Stimulated activated CD8-positive, alpha-beta memory T cell treated with anti-CD3 and anti-CD28 coated beads, Interleukin-12 subunit alpha, Interleukin-12 subunit beta, amount 100 ng/mL, for 1 hour (primary cell): ENCODE measurements around the gene CA10.

Experiments
- DNase-seq: peaks from one replicate; pipeline ENCODE4 v3.0.0-alpha.2; 2020; ENCODE audit warnings: low read depth

Gene CA10

DNA sequence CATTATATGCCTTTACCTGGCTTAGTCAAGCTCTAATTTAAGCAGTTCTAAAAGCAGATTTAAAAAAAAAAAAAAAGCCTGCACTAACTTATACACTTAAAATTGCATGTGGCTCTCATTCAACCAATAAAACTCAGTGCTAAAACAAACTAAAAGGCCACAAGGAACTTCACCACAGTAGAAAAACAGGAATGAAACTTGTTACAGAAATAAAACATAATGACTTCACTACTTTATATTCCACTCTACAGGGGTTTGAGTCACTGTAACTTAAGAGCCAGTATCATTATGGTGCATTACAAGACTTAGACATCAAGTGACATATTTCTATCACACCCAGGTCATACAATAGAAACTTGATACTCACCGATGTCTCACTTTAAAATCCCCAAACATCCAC lies 11.1 kb downstream of the CA10 start:
- DNase-seq: no peak

DNA sequence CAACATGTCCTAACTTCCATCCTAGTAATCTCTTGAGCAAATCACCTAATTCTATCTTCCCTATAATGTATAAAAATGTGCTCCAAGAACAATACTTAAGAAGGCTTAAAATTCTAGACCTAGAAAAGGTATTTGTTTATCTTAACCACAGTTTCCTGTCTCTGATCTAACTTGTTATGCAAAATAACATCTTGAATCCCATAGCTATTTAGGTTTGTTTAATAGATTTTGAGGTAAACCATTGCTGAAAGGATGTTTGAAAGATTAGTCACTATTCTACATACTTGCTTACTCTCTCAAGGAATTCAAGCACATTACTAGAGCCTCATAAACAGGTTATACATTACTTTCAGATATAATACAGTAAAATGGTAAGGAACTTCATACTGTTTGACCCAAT lies 13.0 kb downstream of the CA10 start:
- DNase-seq: no peak

- DNase-seq: no peak
Observed at GRCh38 chr17:52143542-52143941, 15.0 kb downstream of the CA10 start.

DNA sequence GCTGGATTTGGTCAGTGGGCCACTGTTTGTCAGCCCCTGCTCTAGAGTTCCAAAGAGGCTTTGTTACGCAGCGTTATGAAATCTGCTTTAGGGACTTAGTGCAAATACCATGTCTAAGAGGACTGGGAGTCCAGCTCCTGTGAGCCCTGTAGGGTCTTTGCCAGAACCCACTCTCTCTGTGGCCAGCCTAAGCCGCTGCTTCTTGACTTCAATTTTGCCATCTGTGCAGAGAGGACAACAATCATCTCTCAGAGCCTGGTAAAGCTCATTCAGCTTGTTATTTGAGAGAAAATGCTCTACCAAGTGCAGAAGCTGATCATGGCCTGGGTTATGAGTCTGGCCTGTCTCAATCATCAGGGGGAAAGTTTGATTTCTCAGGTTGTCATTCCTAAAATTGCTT lies 17.9 kb downstream of the CA10 start:
- no peak for DNase-seq

DNA sequence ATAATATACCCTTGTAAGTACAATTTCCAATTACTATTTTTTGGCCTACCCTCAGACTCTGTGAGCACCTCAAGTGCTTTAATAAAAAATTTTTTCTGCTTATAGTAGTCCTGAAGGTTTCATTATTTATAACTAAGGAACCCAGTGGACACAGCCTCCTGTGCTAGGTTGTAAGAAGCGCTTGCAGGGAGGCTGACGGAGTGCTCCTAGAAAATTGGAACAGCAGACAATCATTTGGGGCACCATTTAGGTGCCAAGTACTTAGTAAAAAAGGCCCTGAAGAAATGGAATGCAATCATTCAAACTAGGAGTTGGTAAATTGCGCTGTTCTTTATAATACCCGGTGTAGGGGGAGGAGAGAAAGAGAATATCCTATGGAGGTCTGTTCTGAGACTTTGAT lies 19.8 kb downstream of the CA10 start:
- DNase-seq: no peak

GRCh38 chr17:52138350-52138749 lies 20.2 kb downstream of the CA10 start:
- no peak for DNase-seq

DNA sequence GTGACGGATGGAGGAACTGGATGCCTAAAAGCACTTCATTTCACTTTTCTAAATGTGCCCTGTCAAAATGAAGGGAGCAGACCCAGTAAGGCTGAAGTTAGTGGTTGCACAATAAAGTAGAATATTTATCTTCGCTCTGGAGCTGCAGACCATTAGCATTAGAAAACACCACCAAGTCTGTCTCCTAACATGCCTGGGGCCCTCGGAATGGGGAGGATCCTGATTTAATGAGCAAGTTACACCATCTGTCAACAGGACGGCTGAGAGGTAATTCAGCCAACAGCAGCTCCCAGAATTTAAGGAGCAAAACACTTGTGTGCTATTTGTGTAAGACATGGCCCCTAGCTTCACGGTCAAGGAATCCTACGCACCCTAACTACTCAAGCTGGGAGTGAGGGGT lies 22.3 kb downstream of the CA10 start:
- no peak for DNase-seq

GRCh38 chr17:52134641-52135040 lies 23.9 kb downstream of the CA10 start:
- no peak for DNase-seq

DNA sequence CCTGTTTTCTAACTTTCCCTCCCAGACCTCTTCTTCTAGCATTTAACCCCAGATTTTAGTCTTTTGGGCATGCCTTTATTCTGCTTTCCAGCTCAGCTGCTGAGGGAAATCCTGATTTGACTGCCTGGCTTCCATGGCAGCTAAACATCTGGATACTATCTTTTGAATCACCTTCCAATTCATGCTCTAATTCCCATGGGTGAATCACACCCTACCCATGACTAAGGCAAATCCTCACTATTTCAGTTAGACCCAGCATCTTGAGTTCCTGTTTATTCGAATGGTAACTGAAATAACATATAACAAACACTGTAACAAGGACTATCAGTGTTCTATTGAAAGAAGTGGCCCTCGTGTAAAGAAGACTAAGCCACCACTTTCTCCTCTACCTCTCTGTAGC lies 29.8 kb downstream of the CA10 start:
- DNase-seq: no peak

- DNase-seq: no peak
Observed at GRCh38 chr17:52124993-52125392, 33.5 kb downstream of the CA10 start.

DNA sequence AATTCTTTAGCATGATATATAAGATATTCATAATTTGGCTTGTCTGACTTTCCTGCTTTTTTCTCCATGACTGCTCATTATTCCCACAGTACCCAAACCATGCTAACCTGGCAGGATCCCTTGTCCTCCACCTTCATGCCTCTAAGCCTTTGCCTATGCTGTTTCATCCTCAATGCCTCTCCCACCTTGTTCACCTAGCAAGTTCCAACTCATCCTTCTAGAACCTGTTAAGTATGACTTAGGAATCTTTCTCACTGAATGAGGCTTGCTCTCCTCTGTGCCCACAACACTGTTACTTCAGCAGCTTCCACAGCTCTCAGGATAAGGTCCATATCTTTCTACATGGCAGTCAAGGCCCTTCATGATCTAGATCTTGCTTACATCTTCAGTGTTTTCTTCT lies 34.0 kb downstream of the CA10 start:
- DNase-seq: no peak

DNA sequence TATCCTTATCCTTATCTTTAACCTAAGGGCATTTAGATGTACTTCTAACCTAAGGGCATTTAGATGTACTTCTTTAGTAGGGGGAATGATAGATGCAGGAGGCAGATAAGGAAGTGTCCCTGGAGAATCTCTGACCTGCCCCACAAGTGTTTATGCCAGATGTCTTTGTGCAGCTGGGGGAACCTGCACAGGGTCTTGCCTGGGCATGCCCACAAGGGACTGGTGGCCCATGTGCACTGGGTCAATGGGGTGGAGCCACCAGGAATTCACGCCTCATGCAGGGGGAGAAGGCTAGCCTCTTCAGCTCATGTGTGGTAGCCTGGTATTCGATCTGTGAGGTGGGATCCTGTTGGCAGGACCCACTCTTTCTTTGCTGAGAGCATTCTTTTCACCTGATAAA lies 38.0 kb downstream of the CA10 start:
- no peak for DNase-seq

- DNase-seq: no peak
Observed at GRCh38 chr17:52110923-52111581, 47.5 kb downstream of the CA10 start.

DNA sequence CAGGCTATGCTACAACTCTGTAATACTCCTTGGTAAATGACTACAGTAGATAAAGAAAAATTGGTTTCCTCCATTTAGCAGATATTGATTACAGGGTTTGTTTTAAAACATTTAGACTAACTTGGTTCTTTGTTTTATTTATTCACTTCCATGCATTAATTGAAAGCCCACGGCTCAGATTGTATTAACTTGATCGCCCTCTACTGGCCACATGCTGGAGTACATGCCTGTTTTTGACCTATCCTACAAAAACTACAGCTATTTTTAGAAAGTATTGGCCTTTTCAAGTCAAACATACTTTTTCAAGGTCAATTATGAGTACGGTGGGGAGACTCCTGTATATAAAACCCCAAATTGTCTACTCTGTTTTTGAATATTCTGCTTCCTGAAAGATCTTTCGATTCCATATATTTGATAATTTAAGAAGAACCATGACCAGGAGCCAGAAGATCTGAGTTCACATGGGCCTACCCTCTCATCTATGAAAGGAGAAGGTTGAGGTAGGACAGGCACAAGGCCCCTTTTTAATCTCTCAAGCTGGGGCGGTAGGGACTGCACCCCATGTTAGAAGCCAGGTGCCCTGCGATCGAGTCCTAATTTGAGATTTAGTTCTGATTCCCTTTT lies 51.8 kb downstream of the CA10 start:
- DNase-seq: peak; percentile 7

DNA sequence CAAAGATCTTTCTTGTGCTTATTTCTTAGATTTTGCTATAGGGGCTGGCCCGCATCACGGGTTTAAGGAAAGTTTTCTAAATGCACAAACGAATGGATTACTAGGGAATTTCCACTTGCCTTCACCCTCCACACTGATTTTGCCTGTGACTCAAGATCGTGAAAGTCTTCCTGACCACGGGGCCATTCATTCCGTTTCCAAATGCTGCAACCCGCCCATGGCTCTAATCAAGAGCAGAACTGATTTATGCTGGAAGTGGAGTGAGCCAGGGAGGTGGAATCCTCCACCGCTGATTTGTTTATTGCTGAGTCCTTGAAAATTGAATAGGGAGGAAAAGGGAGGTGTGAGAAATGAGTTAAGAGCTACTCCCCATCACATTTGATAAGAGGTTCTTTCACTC lies 52.4 kb downstream of the CA10 start:
- no peak for DNase-seq

- no peak for DNase-seq
Observed at GRCh38 chr17:52105591-52105990, 52.9 kb downstream of the CA10 start.

GRCh38 chr17:52096056-52096455 lies 62.5 kb downstream of the CA10 start:
- DNase-seq: no peak

GRCh38 chr17:52084176-52084575 lies 74.3 kb downstream of the CA10 start:
- no peak for DNase-seq

DNA sequence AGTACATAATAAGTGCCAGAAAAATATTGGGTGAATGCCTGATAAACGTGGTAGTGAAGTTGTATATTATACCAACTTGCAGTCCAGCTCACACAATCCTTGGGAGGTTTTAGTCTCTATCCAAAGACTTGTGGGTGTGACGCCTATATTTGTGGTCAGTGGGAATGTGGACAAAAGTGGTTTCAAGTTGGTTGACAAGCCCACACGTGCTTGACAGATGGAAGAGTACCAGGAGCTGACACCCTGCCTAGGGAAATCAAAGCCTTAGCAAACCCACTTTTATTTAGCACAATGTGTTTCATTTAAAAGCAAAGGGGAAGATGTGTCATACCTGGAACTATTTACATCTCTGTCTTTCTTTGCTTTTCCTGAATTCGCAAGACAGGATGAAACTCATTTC lies 79.0 kb downstream of the CA10 start:
- DNase-seq: no peak

- DNase-seq: no peak
Observed at GRCh38 chr17:52071712-52072111, 86.8 kb downstream of the CA10 start.

- no peak for DNase-seq
Observed at GRCh38 chr17:52064791-52065211, 93.7 kb downstream of the CA10 start.

DNA sequence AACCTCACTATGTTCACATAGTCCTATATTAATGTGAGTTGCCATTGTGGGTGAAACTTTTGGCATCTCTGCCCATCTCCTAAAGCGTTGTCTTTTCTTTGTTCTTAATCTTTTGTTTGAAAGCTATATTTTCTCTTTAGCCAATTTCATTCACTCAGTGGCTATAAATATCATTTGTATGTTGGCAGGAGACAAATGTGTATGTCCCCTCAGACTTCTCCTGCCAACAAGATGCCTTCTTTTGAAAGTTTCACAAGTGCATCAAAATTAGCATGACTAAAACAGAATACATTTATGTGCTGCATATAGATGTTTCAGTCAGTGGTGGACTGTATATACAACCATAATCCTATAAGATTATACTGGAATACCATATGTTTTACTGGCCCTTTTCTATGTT lies 109.0 kb downstream of the CA10 start:
- no peak for DNase-seq

- no peak for DNase-seq
Observed at GRCh38 chr17:52049051-52049450, 109.5 kb downstream of the CA10 start.
